B cell (primary cell): ENCODE results near the gene GPR183.

ENCODE experiments used
- EZH2 ChIP-seq: IDR thresholded peaks from 2 replicates; pipeline ENCODE4 v1.6.1; 2012; ENCODE audit warnings: borderline replicate concordance, low read depth, mild to moderate bottlenecking, moderate library complexity, low read length; ENCODE audit not compliant: insufficient read depth, poor library complexity, severe bottlenecking
- TF ChIP-seq, protein P1 (sequence below): fragments of 200-600 bp; IDR thresholded peaks from one replicate; pipeline ENCODE4 v1.8.0; 2022; ENCODE audit warnings: antibody characterized with exemption, mild to moderate bottlenecking

- TF ChIP-seq EZH2, result no peak
- TF ChIP-seq, protein P1, sequence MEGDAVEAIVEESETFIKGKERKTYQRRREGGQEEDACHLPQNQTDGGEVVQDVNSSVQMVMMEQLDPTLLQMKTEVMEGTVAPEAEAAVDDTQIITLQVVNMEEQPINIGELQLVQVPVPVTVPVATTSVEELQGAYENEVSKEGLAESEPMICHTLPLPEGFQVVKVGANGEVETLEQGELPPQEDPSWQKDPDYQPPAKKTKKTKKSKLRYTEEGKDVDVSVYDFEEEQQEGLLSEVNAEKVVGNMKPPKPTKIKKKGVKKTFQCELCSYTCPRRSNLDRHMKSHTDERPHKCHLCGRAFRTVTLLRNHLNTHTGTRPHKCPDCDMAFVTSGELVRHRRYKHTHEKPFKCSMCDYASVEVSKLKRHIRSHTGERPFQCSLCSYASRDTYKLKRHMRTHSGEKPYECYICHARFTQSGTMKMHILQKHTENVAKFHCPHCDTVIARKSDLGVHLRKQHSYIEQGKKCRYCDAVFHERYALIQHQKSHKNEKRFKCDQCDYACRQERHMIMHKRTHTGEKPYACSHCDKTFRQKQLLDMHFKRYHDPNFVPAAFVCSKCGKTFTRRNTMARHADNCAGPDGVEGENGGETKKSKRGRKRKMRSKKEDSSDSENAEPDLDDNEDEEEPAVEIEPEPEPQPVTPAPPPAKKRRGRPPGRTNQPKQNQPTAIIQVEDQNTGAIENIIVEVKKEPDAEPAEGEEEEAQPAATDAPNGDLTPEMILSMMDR, result no peak
Observed at GRCh38 chr13:99311748-99312492, 4.7 kb upstream of the GPR183 start.
